Activated T-helper 1 cell treated with Interleukin-2 at 50 U/mL for 16 hours (primary cell): ENCODE results near the gene TBCD.
"Not testable (repeated sequence)": the region's sequence is repeated elsewhere in the genome, so short reads cannot be mapped to it uniquely, and the experiment has no call there.

ENCODE experiments used
- DNase-seq: peaks from one replicate; pipeline ENCODE4 v3.0.0-alpha.2; 2020; ENCODE audit warnings: low read depth

Gene TBCD

GRCh38 chr17:82940226-82941020, 188.6 kb downstream of the TBCD start:
- no peak for DNase-seq

DNA sequence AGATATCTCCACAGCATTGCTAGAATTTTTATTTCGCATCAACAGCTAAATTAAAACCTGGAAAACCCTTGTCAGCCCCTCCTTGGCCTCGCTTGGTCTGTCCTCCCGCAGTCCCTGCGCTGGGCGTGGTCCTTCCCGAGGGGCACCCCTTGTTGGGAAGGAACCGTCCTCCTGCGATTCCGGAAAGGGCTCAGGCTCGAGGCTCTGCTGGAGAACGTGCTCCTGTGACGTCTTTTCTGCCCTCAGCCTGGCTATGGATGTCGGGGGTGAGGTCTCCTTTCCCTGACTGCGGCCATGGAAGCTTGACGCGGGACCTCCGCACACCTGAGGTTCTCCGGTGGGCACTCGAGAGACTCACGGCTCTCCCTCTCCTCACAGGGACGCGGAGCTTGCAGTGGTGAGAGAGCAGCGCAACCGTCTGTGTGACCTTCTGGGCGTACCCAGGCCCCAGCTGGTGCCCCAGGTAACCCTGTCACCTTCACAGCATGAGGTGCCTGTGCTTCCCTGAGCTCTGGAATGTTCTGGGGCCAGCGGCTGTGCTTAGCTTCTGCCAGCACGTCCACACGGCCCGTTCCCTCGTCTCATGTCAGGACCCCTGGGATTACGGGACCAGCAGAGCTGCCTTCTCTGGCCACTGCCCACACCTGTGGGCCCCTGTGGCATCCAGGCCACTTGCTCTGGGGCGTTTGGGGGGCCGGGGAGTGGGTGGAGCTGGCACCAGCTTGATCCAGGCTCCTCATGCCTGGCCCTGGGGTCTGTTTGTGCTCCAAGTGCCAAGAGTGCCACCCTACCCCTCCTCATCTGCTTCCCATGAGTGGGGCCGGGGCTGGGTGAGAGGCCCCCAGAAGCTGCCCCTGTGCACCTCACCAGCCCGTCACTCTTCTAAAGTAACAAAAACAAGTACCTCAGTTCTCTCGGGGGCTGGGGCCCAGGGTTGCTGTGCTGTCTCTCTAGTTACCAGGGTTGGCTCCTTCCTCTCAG, 189.4 kb downstream of the TBCD start:
- no peak for DNase-seq

DNA sequence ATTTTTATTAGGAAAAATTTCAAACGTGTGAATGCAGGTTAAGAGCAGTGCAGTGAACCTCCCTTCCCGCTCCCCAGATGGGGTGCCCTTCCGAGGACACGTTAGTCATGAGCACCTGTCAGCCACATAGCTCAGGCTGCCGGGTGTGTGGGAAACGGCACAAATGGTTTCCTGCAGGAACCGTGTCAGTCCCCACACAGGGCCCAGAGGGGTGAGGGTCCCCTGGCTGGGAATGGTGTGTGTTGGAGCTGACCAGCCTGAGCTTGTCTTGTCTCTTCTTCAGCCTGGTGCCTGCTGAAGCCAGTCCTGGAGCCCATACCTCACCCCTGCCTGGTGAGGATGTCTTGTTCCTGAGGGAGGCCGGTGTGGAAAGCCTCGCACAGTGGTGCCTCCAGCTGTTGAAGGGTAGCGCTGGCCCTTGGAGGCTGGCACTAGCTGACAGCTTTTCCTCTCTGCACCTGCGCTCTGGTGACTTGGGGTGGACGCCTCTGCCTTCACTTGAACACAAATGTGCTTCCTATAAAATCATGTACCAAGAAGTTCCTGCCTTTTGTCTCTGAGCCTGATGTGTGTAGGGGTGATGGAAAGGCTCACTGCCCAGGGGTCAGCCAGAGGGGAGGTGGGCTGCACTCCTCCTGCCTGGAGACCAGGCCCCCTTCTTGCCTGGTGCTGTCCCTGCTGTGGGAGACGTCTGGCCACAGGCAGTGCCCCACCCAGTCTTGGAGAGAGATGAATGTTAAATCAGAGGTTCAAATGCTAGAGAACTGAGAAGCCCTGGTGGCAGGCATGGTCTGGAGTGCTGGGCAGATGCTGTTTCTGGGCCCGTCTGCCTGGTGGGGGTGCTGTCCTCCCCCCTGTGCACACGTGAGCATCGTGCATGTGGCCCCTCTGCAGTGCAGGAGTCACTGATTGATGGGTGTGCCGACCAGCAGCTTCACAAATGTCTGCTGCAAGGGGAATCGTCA, 190.6 kb downstream of the TBCD start:
- no peak for DNase-seq

DNA sequence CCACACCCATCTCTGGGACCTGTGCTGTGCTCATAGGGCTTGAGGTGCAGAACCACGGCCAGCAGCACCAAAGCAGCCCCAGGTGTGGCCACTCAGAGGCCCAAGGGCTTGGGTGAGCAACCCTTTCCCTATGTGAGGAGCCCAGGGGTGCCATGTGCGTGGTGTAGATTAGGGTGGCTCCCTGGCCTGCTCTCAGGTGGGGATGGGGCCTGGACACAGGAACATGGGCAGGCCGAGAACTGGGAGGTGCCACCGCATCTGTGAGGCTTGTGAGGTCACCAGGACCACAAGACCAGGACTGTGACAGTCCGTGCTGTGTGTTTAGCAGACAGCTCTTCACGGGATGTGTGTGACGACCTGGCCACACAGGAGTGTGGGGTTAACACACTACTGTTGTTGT, 191.5 kb downstream of the TBCD start:
- no peak for DNase-seq

- no peak for DNase-seq
Measured at GRCh38 chr17:82943751-82944150, 191.9 kb downstream of the TBCD start.

GRCh38 chr17:82944990-82945389, 193.1 kb downstream of the TBCD start:
- DNase-seq: no peak

GRCh38 chr17:82946081-82946480, 194.2 kb downstream of the TBCD start:
- DNase-seq: no peak

DNA sequence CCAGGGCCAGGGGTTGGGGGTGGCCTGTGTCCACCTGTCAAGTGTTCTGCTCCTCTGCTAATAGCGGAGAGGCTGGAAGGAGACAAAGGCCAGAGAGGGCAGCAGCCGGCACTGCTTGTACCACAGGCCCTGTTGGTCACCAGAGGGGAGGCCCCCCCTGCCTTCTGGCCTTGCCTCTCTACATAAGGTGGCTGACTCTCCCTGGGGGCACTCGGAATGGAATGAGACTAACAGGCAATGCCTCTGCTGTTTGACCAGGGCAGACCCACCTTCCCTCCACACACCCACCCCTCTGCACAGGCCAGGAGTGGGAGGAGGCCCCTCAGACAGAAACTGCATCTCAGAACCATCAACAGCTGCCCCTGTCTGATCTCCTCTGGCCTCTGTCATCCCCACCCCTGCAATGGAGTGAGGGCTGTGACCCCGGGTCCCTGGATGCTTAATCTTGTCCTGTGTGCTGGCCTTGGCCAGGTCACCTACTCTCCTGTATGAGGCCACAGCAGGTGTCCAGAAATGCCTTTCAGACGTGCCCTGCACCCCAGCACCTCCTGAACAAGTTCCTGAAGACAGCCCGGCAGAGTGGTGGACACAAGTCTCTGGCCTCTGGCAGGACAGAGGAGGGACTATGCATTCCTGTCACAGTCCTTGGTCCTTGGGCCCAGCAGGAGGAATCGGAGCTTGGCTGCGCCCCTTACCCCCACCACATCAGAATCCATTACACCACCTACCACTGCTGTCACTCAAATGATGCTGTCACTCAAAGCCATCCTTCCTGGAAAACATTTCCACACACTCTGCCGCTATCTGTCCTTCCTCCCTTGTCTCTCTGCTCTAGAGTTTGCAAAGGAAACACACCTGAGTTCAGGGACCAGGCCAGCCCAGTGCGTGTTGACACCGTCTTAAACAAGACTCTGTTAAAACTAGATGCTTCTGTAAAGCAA, 195.5 kb downstream of the TBCD start:
- DNase-seq: no peak

DNA sequence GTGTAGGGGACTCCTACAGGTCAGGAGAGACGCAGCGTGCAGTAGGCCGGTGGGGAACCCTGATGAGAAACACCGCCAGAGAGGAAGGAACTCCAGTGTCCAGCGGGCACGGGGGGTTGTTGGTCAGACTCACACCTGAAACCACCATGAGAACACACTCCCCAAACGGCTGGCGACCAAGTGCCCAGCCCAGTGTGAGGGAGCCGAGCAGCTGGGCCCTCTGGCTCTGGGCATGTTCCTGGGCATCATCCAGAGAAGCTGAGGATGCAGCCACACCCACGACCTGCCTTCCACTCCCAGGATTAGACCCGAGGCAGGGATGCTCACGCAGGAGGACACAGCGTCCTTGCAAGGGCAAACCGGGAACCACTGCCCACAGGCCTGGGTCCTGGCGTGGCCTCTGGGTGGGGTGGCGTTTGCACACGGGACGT, 196.2 kb downstream of the TBCD start:
- no peak for DNase-seq

- no peak for DNase-seq
Measured at GRCh38 chr17:82948957-82949356, 197.1 kb downstream of the TBCD start.

DNA sequence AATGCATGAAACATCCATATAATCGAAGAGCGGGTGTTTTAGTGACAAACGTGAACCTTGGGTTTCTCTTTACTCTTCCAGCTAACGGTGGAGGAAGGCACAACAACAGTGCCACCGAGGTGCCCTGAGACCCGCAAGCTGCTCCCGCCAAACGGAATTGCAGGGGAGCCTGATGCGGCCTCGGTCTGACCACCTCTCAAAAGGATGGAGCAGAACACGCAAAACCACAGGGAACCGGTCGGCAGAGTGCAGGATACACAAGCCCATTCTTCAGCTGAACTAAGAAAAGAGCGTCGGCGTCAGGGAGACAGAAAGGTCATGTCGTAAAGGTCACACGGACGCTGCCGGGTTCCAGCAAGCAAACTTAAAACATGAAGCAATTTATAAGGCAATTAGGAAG, 197.5 kb downstream of the TBCD start:
- no peak for DNase-seq

GRCh38 chr17:82949984-82950383, 198.1 kb downstream of the TBCD start:
- no peak for DNase-seq

DNA sequence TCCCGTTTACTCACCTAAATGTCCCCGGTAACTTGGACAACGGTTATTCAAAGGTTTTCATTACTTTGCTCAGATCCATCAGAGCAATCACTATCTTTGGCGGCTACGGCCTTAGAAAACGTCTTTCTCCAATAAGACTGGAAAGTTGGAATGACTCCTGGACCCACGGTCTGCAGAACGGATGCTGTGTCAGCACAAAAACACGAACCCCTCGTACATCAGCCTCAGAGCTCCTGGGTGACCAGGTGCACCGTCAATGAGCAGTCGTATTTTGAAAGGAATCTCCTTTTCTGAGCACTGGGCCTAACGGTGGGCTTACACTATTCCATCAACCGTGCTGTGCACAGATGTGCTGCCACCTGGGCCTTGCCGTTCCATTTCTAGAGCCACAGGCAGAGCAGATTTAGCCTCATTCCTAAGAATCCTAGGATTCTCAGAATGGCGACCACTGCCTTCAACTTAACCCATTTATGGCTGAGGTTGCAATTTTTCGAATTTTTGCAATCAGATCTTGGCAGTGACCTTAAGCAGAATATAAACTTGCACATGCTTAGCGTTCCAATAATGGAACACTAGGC, 198.7 kb downstream of the TBCD start:
- no peak for DNase-seq

DNA sequence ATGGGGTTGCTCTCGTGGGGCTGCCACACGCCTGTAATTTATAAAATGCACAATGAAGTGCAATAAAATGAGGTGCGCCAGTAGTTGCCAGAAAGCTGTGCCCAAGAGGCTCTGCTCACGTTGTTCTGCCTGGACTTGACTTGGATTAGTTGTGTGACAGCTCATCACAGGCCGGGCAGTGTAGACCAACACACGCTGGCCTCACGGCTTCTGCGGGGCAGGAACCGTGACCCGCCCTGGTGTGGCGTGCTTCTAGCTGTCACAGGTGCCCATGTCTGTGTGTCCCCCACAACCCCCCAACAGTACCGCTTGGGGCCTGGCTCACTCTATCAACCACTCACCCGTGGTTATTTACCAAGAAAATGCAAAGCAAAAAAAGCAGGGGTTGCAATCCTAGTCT, 200.2 kb downstream of the TBCD start:
- DNase-seq: no peak

- not testable (repeated sequence) for DNase-seq
Measured at GRCh38 chr17:82955106-82955505, 203.2 kb downstream of the TBCD start.

GRCh38 chr17:82955627-82956026, 203.8 kb downstream of the TBCD start:
- not testable (repeated sequence) for DNase-seq

DNA sequence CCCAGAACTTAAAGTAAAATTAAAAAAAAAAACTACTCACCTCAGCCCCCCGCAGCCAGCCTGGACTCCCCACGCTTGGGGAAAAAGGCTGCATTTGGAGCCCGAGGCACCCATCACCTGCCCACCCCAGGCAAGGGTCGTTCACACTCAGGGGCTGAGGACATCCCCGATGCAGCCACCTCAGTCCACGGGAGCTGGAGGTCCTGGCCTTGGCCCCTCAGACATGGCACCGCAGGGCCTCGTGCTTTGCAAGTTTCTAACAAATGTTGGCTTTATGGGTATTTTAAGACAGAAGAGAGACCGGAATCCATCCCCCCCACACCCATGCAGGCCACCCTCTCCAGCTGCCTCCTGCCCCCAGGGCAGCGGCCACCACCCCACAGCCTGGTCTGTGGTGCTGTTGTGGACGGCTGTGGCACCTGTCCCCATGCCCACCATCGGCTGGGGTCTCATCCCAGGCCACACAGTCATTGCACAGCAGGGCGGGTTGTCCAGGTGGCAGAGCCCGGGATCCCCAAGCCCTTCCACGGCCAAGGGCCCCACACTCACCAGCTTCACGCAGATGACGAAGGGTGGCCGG, 204.4 kb downstream of the TBCD start:
- no peak for DNase-seq

- no peak for DNase-seq
Measured at GRCh38 chr17:82956726-82957468, 205.0 kb downstream of the TBCD start.

DNA sequence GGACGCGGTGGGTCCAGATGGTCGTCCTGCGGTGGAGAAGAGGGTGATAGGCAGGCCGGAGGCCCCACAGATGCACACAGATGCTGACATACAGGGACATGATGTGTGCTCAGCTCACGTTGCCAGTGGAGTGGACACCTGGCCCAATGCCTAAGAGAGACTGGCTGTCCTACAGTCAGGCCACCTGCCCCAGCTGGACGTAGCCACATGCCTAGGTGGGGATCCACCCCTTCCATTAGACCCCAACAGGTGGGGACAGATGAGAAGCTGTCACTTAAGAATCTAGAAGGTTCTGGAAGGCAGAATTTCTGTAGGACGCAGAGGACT, 205.6 kb downstream of the TBCD start:
- no peak for DNase-seq
